Epithelial cell of esophagus (primary cell): ENCODE measurements around the gene RFX3.

ENCODE experiments used
- DNase-seq: peaks from one replicate; pipeline ENCODE4 v3.0.0; 2010; ENCODE audit warnings: low read depth
- H3K4me3 ChIP-seq: 2 replicates; pipeline ENCODE4 v1.5.1; 2011; ENCODE audit warnings: mild to moderate bottlenecking, low read length, control low read depth
- TF ChIP-seq, protein P1 (sequence below): IDR thresholded peaks from 2 replicates; pipeline ENCODE4 v1.5.1; 2011; ENCODE audit warnings: low read depth, mild to moderate bottlenecking, low read length, control low read depth, inconsistent platforms; ENCODE audit not compliant: insufficient read depth; ENCODE audit errors: missing control alignments

RFX3 gene

DNA sequence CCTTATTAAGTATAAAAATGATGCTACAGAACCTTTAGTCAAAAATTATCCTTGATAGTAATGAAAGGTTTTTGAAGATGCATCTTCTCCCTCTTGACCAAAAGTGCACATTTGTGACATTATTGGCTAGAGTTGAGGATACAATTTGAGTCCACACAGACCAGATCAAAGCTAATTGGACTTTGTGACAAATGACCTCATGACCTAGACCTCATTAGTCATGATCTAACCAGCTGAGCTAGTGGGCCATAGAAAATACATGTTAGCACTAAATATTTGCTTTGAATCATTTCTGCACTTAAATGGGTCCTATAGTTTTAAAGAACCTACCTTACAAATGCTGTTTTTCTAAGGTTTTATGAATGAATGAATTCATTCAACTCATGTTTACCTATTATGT lies 182.1 kb downstream of the RFX3 start:
- no peak for DNase-seq
- no peak overlapping the region for H3K4me3 ChIP-seq
- TF ChIP-seq, protein P1, sequence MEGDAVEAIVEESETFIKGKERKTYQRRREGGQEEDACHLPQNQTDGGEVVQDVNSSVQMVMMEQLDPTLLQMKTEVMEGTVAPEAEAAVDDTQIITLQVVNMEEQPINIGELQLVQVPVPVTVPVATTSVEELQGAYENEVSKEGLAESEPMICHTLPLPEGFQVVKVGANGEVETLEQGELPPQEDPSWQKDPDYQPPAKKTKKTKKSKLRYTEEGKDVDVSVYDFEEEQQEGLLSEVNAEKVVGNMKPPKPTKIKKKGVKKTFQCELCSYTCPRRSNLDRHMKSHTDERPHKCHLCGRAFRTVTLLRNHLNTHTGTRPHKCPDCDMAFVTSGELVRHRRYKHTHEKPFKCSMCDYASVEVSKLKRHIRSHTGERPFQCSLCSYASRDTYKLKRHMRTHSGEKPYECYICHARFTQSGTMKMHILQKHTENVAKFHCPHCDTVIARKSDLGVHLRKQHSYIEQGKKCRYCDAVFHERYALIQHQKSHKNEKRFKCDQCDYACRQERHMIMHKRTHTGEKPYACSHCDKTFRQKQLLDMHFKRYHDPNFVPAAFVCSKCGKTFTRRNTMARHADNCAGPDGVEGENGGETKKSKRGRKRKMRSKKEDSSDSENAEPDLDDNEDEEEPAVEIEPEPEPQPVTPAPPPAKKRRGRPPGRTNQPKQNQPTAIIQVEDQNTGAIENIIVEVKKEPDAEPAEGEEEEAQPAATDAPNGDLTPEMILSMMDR, result no peak

DNA sequence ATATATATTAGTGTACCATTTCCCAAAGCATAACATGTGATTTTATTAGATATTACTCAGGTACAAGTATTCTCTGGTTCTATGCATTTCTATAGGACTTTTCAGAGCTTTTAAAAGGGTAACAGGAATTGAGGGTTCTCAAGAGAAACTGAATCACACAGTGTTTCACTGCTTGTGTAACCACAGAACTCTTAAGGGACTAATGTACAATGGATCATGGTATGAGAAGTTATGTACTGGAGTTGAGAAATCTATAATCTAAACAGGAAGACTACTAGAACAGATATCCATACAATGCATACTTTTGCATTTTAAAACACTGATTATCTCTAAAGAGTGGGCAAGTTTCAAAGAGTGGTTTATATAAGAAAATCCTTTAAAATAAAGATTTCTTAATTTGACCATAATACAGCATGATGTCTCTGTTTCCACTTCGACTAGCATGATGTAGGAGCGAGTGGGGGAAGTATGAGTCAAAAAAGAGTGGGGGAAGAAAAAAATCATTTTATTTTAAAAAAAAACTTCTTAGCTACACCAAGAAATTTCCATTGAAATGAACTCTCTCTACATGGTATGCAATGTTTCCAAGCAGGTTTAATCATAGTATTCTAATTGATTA lies 183.5 kb downstream of the RFX3 start:
- no peak overlapping the region for H3K4me3 ChIP-seq
- TF ChIP-seq, protein P1, result no peak
- peak; percentile 38 for DNase-seq

DNA sequence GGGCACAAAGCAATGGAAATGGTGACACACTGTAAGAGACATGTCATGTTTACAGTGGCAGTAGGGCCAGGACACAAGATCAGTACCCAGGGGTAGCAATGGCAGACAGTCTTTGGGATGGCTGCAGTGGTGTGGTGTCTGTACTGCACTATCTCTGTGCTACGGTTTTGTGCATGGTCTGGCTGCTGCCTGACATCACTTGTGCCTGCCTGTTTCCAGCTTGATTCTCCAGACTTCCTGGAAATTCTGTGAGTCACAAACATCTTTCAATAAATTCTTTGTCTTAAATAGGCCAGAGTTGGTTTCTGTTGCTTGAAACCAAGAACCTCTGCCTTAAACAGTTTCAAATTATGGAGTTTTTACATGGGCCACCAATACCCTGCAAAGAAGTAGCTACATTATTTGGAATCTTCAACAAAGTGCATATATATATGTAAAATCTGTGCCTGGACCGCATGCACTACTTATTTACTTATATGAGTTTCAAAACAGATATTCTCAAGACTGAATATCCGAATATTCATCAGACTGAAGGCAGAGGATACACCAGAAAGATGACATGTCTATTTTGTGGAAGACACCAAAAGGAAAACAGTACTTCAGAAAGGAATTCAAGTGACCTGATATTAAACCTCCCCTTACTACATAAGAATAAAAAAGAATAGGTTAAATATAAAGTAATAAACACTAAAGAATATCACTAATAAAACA lies 188.1 kb downstream of the RFX3 start:
- DNase-seq, result peak; percentile 63
- no peak overlapping the region for H3K4me3 ChIP-seq
- TF ChIP-seq, protein P1, result no peak

DNA sequence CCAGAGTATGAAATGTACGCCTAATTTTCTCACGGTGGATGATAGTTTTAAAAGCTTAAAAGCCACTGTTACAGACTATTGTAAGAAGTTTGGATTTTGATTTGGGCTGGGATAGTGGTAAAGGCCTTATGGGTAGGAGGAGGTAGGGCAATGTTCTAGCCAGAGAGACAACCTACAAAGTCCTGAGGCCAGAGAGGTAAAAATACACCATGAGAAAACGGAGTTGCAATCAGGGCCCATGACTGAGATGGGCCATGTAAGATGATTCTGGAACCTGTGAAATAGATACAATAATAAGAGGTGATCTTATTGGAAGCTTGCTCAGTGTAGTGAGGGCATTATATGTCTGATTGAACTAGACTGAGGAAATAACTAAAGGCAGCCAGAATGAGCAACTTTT lies 188.8 kb downstream of the RFX3 start:
- H3K4me3 ChIP-seq, result no peak overlapping the region
- no peak for DNase-seq
- TF ChIP-seq, protein P1, result no peak

DNA sequence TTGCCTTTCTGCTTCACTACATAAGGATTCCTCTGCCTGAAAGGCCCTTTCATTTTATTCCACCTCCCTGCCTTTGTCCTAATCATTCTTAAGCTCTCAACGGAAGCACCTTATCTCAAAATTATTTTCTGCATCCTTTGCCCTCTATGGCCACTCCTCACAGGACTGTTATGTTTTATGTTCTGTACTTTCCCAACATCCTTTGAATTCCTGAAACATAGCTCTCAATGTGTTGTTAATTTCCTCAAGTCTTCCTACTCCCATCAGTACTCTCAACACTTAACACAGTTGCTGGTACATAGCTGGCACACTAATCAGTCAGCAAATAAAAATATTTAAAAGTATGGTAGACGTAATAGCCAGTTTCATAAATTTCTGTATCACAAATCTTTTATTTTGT lies 193.0 kb downstream of the RFX3 start:
- H3K4me3 ChIP-seq, result no peak overlapping the region
- TF ChIP-seq, protein P1, result no peak
- no peak for DNase-seq

DNA sequence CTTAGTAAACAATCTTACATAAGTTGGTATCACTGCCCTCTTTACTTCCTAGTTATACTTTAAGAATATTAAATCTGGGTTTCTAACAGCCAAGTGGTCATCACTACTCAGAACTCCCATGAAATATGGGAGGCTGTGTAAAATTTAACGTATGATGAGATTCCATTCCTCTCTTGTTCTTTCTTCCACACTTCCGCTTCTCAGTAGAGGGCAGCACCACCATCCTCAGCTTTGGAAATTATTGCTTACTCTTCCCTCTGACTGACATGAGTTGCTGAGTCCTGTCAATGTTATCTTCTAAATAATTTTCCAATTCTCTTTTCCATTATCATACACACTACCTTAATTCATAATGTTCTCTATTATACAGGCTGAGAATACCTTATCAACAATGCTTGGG lies 194.0 kb downstream of the RFX3 start:
- TF ChIP-seq, protein P1, result peak; percentile 51
- DNase-seq, result peak; percentile 18
- no peak overlapping the region for H3K4me3 ChIP-seq
